Activated T-helper 17 cell treated with anti-CD3 and anti-CD28 coated beads, Interleukin-2, amount 50 U/mL, for 72 hours (primary cell): ENCODE results near the gene UVSSA. TPM values are rescaled to one million over a fixed set of nuclear protein-coding genes. Genes with fewer than 3 reads are reported as not detected.
"Not testable (repeated sequence)": the region's sequence is repeated elsewhere in the genome, so short reads cannot be mapped to it uniquely, and the experiment has no call there.

Experiments
- ATAC-seq: fragments of 150-1000 bp; cut with Tn5 transposase; replicated peaks from 2 replicates; pipeline ENCODE4 v1.10.0; 2021; ENCODE audit warnings: mild to moderate bottlenecking, moderate library complexity
- H3K27ac Mint-ChIP-seq: one replicate; pipeline ENCODE4 v1.8.0; 2022; ENCODE audit warnings: mixed read lengths
- H3K27me3 Mint-ChIP-seq: one replicate; pipeline ENCODE4 v1.8.0; 2022; ENCODE audit warnings: mixed read lengths
- H3K36me3 Mint-ChIP-seq: one replicate; pipeline ENCODE4 v1.8.0; 2022; ENCODE audit warnings: low read depth, mild to moderate bottlenecking, mixed read lengths
- H3K4me1 Mint-ChIP-seq: one replicate; pipeline ENCODE4 v1.8.0; 2022; ENCODE audit warnings: mixed read lengths
- H3K4me3 Mint-ChIP-seq: one replicate; pipeline ENCODE4 v1.8.0; 2022; ENCODE audit warnings: mild to moderate bottlenecking, mixed read lengths
- H3K9me3 Mint-ChIP-seq: one replicate; pipeline ENCODE4 v1.8.0; 2022; ENCODE audit warnings: mixed read lengths
- total RNA-seq, 2 donors: library from RNA; stranded (reverse); gene quantifications; one replicate each; pipeline ENCODE4 v1.2.3, GENCODE V29; 2022

The UVSSA gene
- total RNA-seq, 2 donors from 2014 or later, result 15.8 to 22.3 TPM

- H3K27me3 Mint-ChIP-seq, result peaks cover 21% of the 10 kb centered on the region
Observed at GRCh38 chr4:1418494-1419285, 71.7 kb downstream of the UVSSA start.

GRCh38 chr4:1419708-1420107, 72.7 kb downstream of the UVSSA start:
- no peak overlapping the region for H3K4me3 Mint-ChIP-seq
- H3K9me3 Mint-ChIP-seq, result no peaks in the 10 kb centered on the region
- no peaks in the 10 kb centered on the region for H3K4me1 Mint-ChIP-seq
- H3K36me3 Mint-ChIP-seq, result no peaks in the 10 kb centered on the region
- ATAC-seq, result no peak
- no peak overlapping the region for H3K27ac Mint-ChIP-seq
- peaks cover 24% of the 10 kb centered on the region for H3K27me3 Mint-ChIP-seq

More at GRCh38 chr4:1418494-1419285, 71.7 kb downstream of the UVSSA start:
- ATAC-seq, result no peak
- H3K27ac Mint-ChIP-seq, result no peak overlapping the region
- H3K4me1 Mint-ChIP-seq, result no peaks in the 10 kb centered on the region
- H3K4me3 Mint-ChIP-seq, result no peak overlapping the region
- H3K9me3 Mint-ChIP-seq, result no peaks in the 10 kb centered on the region
- H3K36me3 Mint-ChIP-seq, result no peaks in the 10 kb centered on the region

DNA sequence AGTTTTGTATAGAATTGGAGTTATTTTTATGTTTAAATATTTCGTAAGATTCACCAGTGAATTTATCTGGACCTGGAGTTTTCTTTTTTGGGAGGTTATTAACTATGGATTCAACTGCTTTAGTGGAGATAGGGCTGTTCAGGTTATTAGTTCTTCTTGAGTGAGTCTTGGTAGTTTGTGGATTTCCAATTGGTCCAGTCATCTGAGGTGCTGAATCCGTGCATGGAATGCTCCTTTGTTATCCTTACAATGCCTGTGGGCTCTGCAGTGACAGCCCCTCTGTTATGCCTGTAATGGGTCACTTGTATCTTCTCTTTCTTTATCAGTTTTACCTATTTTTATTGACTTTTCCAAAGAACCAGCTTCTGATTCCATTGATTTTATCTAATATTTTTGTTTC, 74.6 kb downstream of the UVSSA start:
- no peak overlapping the region for H3K27ac Mint-ChIP-seq
- H3K27me3 Mint-ChIP-seq, result peaks cover 28% of the 10 kb centered on the region
- H3K4me1 Mint-ChIP-seq, result no peaks in the 10 kb centered on the region

DNA sequence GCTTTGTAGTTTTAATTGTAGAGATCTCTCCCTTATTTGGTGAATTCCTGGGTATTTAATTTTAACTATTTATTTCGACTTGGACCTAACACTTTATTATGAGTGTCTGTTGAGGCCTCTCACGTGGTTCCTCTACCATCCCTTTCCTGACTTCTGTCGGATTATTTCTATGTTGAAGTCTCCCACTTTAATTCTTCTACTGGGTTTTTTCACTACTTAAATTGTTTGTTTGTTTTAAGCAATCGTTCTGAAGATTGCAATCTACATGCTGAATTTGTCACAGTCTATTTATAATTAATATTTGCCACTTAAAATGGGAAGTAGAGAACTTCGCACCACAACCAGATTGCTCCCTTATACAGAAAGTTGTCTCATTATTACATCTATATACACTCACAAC, 80.0 kb downstream of the UVSSA start:
- Mint-ChIP-seq H3K36me3 (no peaks in the 10 kb centered on the region), H3K4me1 (no peaks in the 10 kb centered on the region), H3K27ac (no peak overlapping the region), H3K27me3 (peaks cover 19% of the 10 kb centered on the region), H3K9me3 (no peaks in the 10 kb centered on the region), H3K4me3 (no peak overlapping the region)
- ATAC-seq, result no peak

More for the DNA sequence above, 74.6 kb downstream of the UVSSA start:
- H3K9me3 Mint-ChIP-seq, result no peaks in the 10 kb centered on the region
- no peaks in the 10 kb centered on the region for H3K36me3 Mint-ChIP-seq
- no peak overlapping the region for H3K4me3 Mint-ChIP-seq
- ATAC-seq, result no peak

- not testable (repeated sequence) for H3K9me3 Mint-ChIP-seq, H3K4me3 Mint-ChIP-seq, ATAC-seq, H3K4me1 Mint-ChIP-seq, H3K27ac Mint-ChIP-seq, H3K36me3 Mint-ChIP-seq
- H3K27me3 Mint-ChIP-seq, result peaks cover 12% of the 10 kb centered on the region
Observed at GRCh38 chr4:1443688-1444172, 96.7 kb downstream of the UVSSA start.

Other genes with a start within 250 kb of the UVSSA start
- 1 to 10 TPM; 1.3 to 3.7 TPM for gene RNF212, start 233.6 kb upstream of the UVSSA start, total RNA-seq
- gene SPON2, start 174.6 kb upstream of the UVSSA start, total RNA-seq, result 10 to 100 TPM; 17.3 to 18.7 TPM
- 100 to 1,000 TPM; 117 to 173 TPM for gene CTBP1, start 98.1 kb upstream of the UVSSA start, total RNA-seq
- 10 to 100 TPM; 61.4 to 62.8 TPM for gene MAEA, start 57.3 kb upstream of the UVSSA start, total RNA-seq
- gene NKX1-1, start 59.2 kb downstream of the UVSSA start, total RNA-seq, result not detected